ENCODE results near the gene PCYOX1L.
"Not testable (repeated sequence)": the region's sequence is repeated elsewhere in the genome, so short reads cannot be mapped to it uniquely, and the experiment has no call there.

The PCYOX1L gene

GRCh38 chr5:149391076-149391475 is 33.2 kb downstream of the PCYOX1L start:
- H3K4me1 ChIP-seq (ENCODE audit: insufficient read depth, low read length) = peaks cover 62% of the 10 kb centered on the region
- not testable (repeated sequence) for H3K9me3 ChIP-seq (ENCODE audit: low read length)
- H3K27ac ChIP-seq (ENCODE audit: low read depth, low read length) = peak overlapping the region; percentile 94

GRCh38 chr5:149391524-149391923 is 33.7 kb downstream of the PCYOX1L start:
- Histone ChIP-seq H3K9me3 (ENCODE audit: low read length) (no peaks in the 10 kb centered on the region), H3K9ac (ENCODE audit: low read length) (no peak overlapping the region), H3K36me3 (ENCODE audit: insufficient read depth, low read length) (no peaks in the 10 kb centered on the region), H3K27ac (ENCODE audit: low read depth, low read length) (peak overlapping the region; percentile 94), H3K27me3 (ENCODE audit: control insufficient read depth in 1 of 2, insufficient read depth in 2 of 2, low read length in 2 of 2) (no peaks in the 10 kb centered on the region), H3K4me3 (ENCODE audit: low read depth in 1 of 2, low read length in 2 of 2) (no peak overlapping the region), H3K4me1 (ENCODE audit: insufficient read depth, low read length) (peaks cover 58% of the 10 kb centered on the region)

More at GRCh38 chr5:149391076-149391475, 33.2 kb downstream of the PCYOX1L start:
- not testable (repeated sequence) for H3K27me3 ChIP-seq (ENCODE audit: control insufficient read depth in 1 of 2, insufficient read depth in 2 of 2, low read length in 2 of 2); H3K9ac ChIP-seq (ENCODE audit: low read length); H3K36me3 ChIP-seq (ENCODE audit: insufficient read depth, low read length); H3K4me3 ChIP-seq (ENCODE audit: low read depth in 1 of 2, low read length in 2 of 2)

DNA sequence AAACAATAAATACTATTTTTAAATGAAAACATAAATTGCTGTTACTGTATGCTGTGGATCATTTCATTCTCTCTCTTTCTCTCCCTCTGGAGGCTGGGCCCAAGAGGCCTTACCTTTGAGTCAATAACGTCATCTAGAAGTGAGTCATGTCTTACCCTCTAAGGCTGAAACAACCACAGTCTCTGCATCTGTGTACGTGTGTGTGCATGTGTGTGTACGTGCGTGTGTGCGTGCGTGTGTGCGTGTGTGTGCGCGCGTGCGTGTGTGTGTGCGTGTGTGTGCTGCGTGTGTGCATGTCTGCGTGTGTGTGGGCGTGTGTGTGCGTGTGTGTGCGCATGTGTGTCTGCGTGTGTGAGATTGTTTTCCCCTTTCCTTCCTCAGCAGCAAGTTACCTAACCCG is 34.9 kb downstream of the PCYOX1L start:
- Histone ChIP-seq H3K27ac (ENCODE audit: low read depth, low read length) (no peak overlapping the region), H3K4me1 (ENCODE audit: insufficient read depth, low read length) (peaks cover 46% of the 10 kb centered on the region), H3K9me3 (ENCODE audit: low read length) (no peaks in the 10 kb centered on the region), H3K36me3 (ENCODE audit: insufficient read depth, low read length) (no peaks in the 10 kb centered on the region), H3K4me3 (ENCODE audit: low read depth in 1 of 2, low read length in 2 of 2) (no peak overlapping the region), H3K27me3 (ENCODE audit: control insufficient read depth in 1 of 2, insufficient read depth in 2 of 2, low read length in 2 of 2) (no peaks in the 10 kb centered on the region), H3K9ac (ENCODE audit: low read length) (no peak overlapping the region)

DNA sequence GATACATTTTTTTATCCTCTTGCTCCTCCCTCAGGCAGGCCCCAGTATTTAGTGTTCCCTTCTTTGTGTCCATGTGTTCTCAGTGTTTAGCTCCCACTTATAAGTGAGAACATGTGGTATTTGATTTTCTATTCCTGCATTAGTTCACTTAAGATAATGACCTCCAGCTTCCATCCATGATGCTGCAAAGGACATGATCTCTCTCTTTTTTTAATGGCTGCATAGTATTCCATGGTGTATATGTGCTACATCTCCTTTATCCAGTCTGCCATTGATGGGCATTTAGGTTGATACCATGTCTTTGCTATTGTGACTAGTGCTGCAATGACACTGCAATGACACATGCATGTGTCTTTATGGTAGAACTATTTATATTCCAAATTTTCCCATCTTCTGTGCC is 37.1 kb downstream of the PCYOX1L start:
- H3K27ac ChIP-seq (ENCODE audit: low read depth, low read length); H3K9ac ChIP-seq (ENCODE audit: low read length); H3K4me3 ChIP-seq (ENCODE audit: low read depth in 1 of 2, low read length in 2 of 2); H3K27me3 ChIP-seq (ENCODE audit: control insufficient read depth in 1 of 2, insufficient read depth in 2 of 2, low read length in 2 of 2); H3K9me3 ChIP-seq (ENCODE audit: low read length); H3K36me3 ChIP-seq (ENCODE audit: insufficient read depth, low read length): not testable (repeated sequence)
- peaks cover 38% of the 10 kb centered on the region for H3K4me1 ChIP-seq (ENCODE audit: insufficient read depth, low read length)

DNA sequence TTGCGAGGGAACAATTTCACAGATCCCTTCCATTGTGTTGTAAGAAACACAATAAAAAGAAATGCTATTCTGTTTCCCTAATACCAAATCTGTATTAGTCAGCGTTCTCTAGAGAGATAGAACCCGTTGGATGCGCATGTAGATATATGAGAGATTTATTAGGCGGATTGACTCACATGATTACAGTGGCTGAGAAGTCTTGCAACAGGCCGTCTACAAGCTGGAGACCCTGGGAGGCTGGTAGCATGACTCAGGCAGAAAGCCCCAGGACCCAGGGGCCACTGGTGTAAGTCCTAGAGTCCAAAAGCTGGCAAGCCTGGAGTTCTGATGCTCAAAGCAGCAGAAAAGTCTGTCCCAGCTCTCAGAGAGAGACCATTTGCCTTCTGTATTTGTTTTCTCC is 39.7 kb downstream of the PCYOX1L start:
- peaks cover 25% of the 10 kb centered on the region for H3K4me1 ChIP-seq (ENCODE audit: insufficient read depth, low read length)
- H3K9me3 ChIP-seq (ENCODE audit: low read length) = no peaks in the 10 kb centered on the region
- H3K27ac ChIP-seq (ENCODE audit: low read depth, low read length) = no peak overlapping the region
- H3K27me3 ChIP-seq (ENCODE audit: control insufficient read depth in 1 of 2, insufficient read depth in 2 of 2, low read length in 2 of 2) = no peaks in the 10 kb centered on the region
- no peak overlapping the region for H3K9ac ChIP-seq (ENCODE audit: low read length)
- H3K36me3 ChIP-seq (ENCODE audit: insufficient read depth, low read length) = no peaks in the 10 kb centered on the region
- H3K4me3 ChIP-seq (ENCODE audit: low read depth in 1 of 2, low read length in 2 of 2) = no peak overlapping the region

GRCh38 chr5:149398747-149399266 is 41.0 kb downstream of the PCYOX1L start:
- H3K4me1 ChIP-seq (ENCODE audit: insufficient read depth, low read length) = peaks cover 29% of the 10 kb centered on the region
- not testable (repeated sequence) for H3K36me3 ChIP-seq (ENCODE audit: insufficient read depth, low read length); H3K27me3 ChIP-seq (ENCODE audit: control insufficient read depth in 1 of 2, insufficient read depth in 2 of 2, low read length in 2 of 2); H3K27ac ChIP-seq (ENCODE audit: low read depth, low read length); H3K9ac ChIP-seq (ENCODE audit: low read length); H3K9me3 ChIP-seq (ENCODE audit: low read length); H3K4me3 ChIP-seq (ENCODE audit: low read depth in 1 of 2, low read length in 2 of 2)

- Histone ChIP-seq H3K9ac (ENCODE audit: low read length) (peak overlapping the region; percentile 2), H3K36me3 (ENCODE audit: insufficient read depth, low read length) (no peaks in the 10 kb centered on the region), H3K4me1 (ENCODE audit: insufficient read depth, low read length) (peaks cover 38% of the 10 kb centered on the region), H3K27ac (ENCODE audit: low read depth, low read length) (peak overlapping the region; percentile 67), H3K9me3 (ENCODE audit: low read length) (no peaks in the 10 kb centered on the region), H3K27me3 (ENCODE audit: control insufficient read depth in 1 of 2, insufficient read depth in 2 of 2, low read length in 2 of 2) (no peaks in the 10 kb centered on the region), H3K4me3 (ENCODE audit: low read depth in 1 of 2, low read length in 2 of 2) (peak overlapping the region in 1 of 2 donors; percentile 3)
Measured at GRCh38 chr5:149399775-149400174, 41.9 kb downstream of the PCYOX1L start.

DNA sequence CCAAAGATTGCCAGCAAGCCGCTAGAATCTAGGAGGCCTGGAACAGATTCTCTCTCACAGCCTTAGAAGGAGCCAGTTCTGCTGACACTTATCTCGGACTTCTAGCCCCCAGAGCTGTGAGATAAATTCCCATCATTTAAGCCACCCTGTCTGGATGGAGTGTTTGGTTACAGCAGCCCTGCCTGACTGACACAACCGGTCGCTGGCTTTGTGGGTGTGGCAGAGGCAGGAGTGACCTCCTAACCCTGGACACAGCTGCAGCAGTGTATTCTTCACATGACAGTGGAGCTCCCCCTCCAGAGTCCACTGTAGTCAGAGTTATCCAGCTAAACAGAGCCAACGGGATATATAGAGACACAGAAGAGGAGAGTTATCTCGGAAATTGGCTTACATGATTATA is 42.5 kb downstream of the PCYOX1L start:
- no peaks in the 10 kb centered on the region for H3K36me3 ChIP-seq (ENCODE audit: insufficient read depth, low read length)
- H3K27me3 ChIP-seq (ENCODE audit: control insufficient read depth in 1 of 2, insufficient read depth in 2 of 2, low read length in 2 of 2) = no peaks in the 10 kb centered on the region
- peak overlapping the region; percentile 2 for H3K9ac ChIP-seq (ENCODE audit: low read length)
- H3K9me3 ChIP-seq (ENCODE audit: low read length) = no peaks in the 10 kb centered on the region
- H3K4me1 ChIP-seq (ENCODE audit: insufficient read depth, low read length) = peaks cover 44% of the 10 kb centered on the region
- H3K4me3 ChIP-seq (ENCODE audit: low read depth in 1 of 2, low read length in 2 of 2) = no peak overlapping the region
- H3K27ac ChIP-seq (ENCODE audit: low read depth, low read length) = peak overlapping the region; percentile 67

- Histone ChIP-seq H3K9ac (ENCODE audit: low read length) (no peak overlapping the region), H3K4me1 (ENCODE audit: insufficient read depth, low read length) (peaks cover 51% of the 10 kb centered on the region), H3K27ac (ENCODE audit: low read depth, low read length) (no peak overlapping the region)
Measured at GRCh38 chr5:149401051-149401450, 43.2 kb downstream of the PCYOX1L start.

DNA sequence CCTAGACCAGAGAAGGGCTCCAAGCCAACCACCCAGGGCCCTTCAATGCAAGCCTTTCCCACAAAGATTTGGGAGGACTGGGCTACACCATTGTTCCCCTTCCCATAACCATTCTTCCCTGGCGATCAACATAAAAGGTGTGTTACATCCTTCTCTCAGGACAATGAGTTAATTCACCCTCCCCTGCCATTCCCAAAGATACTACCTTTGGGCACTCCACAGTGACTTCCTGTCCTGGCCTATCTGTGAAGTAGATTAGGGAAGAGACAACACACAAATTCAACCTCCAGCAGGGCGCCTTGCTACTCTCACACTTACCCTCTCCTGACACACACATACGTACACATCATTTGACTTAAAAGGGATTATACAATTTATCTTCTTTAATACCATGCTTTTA is 44.4 kb downstream of the PCYOX1L start:
- Histone ChIP-seq H3K27ac (ENCODE audit: low read depth, low read length) (no peak overlapping the region), H3K4me1 (ENCODE audit: insufficient read depth, low read length) (peaks cover 53% of the 10 kb centered on the region), H3K36me3 (ENCODE audit: insufficient read depth, low read length) (peaks cover 2% of the 10 kb centered on the region)

More at GRCh38 chr5:149401051-149401450, 43.2 kb downstream of the PCYOX1L start:
- H3K4me3 ChIP-seq (ENCODE audit: low read depth in 1 of 2, low read length in 2 of 2) = no peak overlapping the region
- H3K36me3 ChIP-seq (ENCODE audit: insufficient read depth, low read length) = no peaks in the 10 kb centered on the region
- no peaks in the 10 kb centered on the region for H3K9me3 ChIP-seq (ENCODE audit: low read length)
- H3K27me3 ChIP-seq (ENCODE audit: control insufficient read depth in 1 of 2, insufficient read depth in 2 of 2, low read length in 2 of 2) = no peaks in the 10 kb centered on the region

DNA sequence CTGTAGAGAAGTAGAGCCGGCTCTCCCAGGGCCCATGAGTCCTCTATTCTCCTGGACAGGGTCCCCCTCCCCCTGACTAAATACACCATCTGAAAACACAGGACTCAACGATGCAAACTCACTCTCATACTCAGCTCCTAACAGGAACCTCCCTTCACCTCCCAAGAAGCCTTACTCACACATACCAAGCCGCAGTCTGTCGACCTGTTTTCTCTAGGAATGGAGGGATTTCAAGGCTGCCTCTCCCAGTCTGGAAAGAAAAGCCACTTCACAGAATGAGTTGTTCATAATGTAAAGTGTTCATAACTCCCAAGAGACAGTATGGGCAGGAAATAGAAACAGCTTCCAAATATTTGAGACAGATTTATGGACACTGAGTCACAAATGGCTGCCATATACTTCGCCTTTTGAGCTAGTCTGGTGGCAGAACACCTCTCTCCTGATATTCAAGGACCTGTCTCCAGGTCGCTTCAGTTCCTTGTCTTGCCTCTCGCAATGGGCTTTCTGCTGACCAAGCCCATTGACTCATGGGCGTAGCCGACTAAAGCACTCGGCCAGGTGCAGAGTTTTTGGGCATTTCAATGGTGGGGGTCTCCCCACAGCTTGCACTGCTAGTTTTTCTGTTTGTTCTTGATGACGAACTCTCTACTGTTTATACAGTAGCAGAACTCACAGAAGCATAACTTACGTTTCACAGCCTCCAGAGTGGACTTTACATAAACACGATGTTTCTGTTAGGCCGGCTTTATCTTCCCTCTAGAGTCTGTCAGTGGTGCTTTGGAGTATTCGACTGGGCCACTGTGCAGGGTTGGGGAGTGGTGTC is 46.3 kb downstream of the PCYOX1L start:
- peak overlapping the region; percentile 91 for H3K27ac ChIP-seq (ENCODE audit: low read depth, low read length)
- peak overlapping the region in 1 of 2 donors; percentile 53 for H3K4me3 ChIP-seq (ENCODE audit: low read depth in 1 of 2, low read length in 2 of 2)
- no peaks in the 10 kb centered on the region for H3K9me3 ChIP-seq (ENCODE audit: low read length)
- no peaks in the 10 kb centered on the region for H3K27me3 ChIP-seq (ENCODE audit: control insufficient read depth in 1 of 2, insufficient read depth in 2 of 2, low read length in 2 of 2)
- peaks cover 51% of the 10 kb centered on the region for H3K4me1 ChIP-seq (ENCODE audit: insufficient read depth, low read length)
- peak overlapping the region; percentile 15 for H3K9ac ChIP-seq (ENCODE audit: low read length)
- H3K36me3 ChIP-seq (ENCODE audit: insufficient read depth, low read length) = peaks cover 21% of the 10 kb centered on the region

More for the DNA sequence above, 44.4 kb downstream of the PCYOX1L start:
- Histone ChIP-seq H3K9me3 (ENCODE audit: low read length) (no peaks in the 10 kb centered on the region), H3K9ac (ENCODE audit: low read length) (no peak overlapping the region), H3K27me3 (ENCODE audit: control insufficient read depth in 1 of 2, insufficient read depth in 2 of 2, low read length in 2 of 2) (no peaks in the 10 kb centered on the region), H3K4me3 (ENCODE audit: low read depth in 1 of 2, low read length in 2 of 2) (no peak overlapping the region)

Data from muscle layer of colon (tissue), 2 donors.